Mammary epithelial cell (primary cell): ENCODE results near the gene CPA5.
A peak's percentile ranks its signal among the peaks of the same experiment; 100 is the strongest.

Source experiments
- CTCF ChIP-seq, 2 donors: IDR thresholded peaks in 1 of 2; conservative IDR thresholded peaks in 1 of 2; 2 replicates each; pipeline ENCODE4 v1.5.1; 2011 to 2012; ENCODE audit warnings: inconsistent platforms in 2 of 2, low read length in 2 of 2, mild to moderate bottlenecking in 2 of 2, control low read depth in 1 of 2, low read depth in 1 of 2; ENCODE audit not compliant: insufficient read depth in 1 of 2; ENCODE audit errors: extremely low read depth in 1 of 2
- EZH2 ChIP-seq: IDR thresholded peaks from 2 replicates; pipeline ENCODE4 v1.6.1; 2012; ENCODE audit warnings: low read length, inconsistent platforms, borderline replicate concordance

- TF ChIP-seq CTCF (conservative IDR thresholded peaks at IDR 0.05 in 1 of 2, IDR thresholded peaks at IDR 0.05 in 1 of 2; ENCODE audit: extremely low read depth in 1 of 2, insufficient read depth in 1 of 2, low read depth in 1 of 2, low read length in 2 of 2) = peak in 1 of 2 donors; percentile 1
- TF ChIP-seq EZH2 = no peak
These were observed 8.6 kb downstream of the CPA5 start for GRCh38 chr7:130353196-130353595.
